GM18870 (cell line): ENCODE data around the gene EXD3.

Experiments
- ATAC-seq: cut with Tn5 transposase; IDR thresholded peaks from one replicate; pipeline ENCODE4 v1.9.1; 2021; ENCODE audit warnings: moderate library complexity; ENCODE audit not compliant: unreplicated experiment

The EXD3 gene

GRCh38 chr9:137319739-137320551 is 103.0 kb downstream of the EXD3 start:
- ATAC-seq: no peak

GRCh38 chr9:137319011-137319738 is 103.8 kb downstream of the EXD3 start:
- ATAC-seq: no peak

GRCh38 chr9:137318602-137319001 is 104.4 kb downstream of the EXD3 start:
- no peak for ATAC-seq

- no peak for ATAC-seq
These were observed 105.0 kb downstream of the EXD3 start for GRCh38 chr9:137317718-137318511.

- no peak for ATAC-seq
These were observed 105.8 kb downstream of the EXD3 start for GRCh38 chr9:137317021-137317717.

- ATAC-seq: no peak
These were observed 106.7 kb downstream of the EXD3 start for GRCh38 chr9:137316012-137316981.

GRCh38 chr9:137315581-137316011 is 107.4 kb downstream of the EXD3 start:
- no peak for ATAC-seq

GRCh38 chr9:137314561-137315560 is 108.1 kb downstream of the EXD3 start:
- ATAC-seq: no peak

- ATAC-seq: no peak
These were observed 108.9 kb downstream of the EXD3 start for GRCh38 chr9:137313956-137314560.

- ATAC-seq: no peak
These were observed 109.5 kb downstream of the EXD3 start for GRCh38 chr9:137313326-137313936.

GRCh38 chr9:137312852-137313325 is 110.1 kb downstream of the EXD3 start:
- no peak for ATAC-seq

- no peak for ATAC-seq
These were observed 110.7 kb downstream of the EXD3 start for GRCh38 chr9:137311986-137312851.

GRCh38 chr9:137311171-137311985 is 111.6 kb downstream of the EXD3 start:
- no peak for ATAC-seq

GRCh38 chr9:137310189-137311052 is 112.5 kb downstream of the EXD3 start:
- no peak for ATAC-seq
